SK-MEL-5 (cell line): ENCODE data around the gene GGA1. TPM values are rescaled to one million over a fixed set of nuclear protein-coding genes. Genes with fewer than 3 reads are reported as not detected.

Experiments
- DNase-seq: peaks from one replicate; pipeline ENCODE4 v3.0.0-alpha.2; 2016; ENCODE audit warnings: low read depth, low spot score
- in situ Hi-C: cut with HindIII; loops from 2 replicates; pipeline ENCODE4 v1.10.0; 2016; ENCODE audit warnings: low sequenced_read_pairs, high pct_unique_total_duplicates, low pct_unique_long_range_greater_than_20kb
- total RNA-seq: library from RNA; depleted of rRNA; stranded (reverse); fragments of >200 nt; shearing (Covaris generic); gene quantifications from 2 replicates; pipeline ENCODE4 v1.2.3, GENCODE V29; 2014

GGA1 gene
- total RNA-seq, 1 experiment from 2014 or later = 70.3 TPM

DNA sequence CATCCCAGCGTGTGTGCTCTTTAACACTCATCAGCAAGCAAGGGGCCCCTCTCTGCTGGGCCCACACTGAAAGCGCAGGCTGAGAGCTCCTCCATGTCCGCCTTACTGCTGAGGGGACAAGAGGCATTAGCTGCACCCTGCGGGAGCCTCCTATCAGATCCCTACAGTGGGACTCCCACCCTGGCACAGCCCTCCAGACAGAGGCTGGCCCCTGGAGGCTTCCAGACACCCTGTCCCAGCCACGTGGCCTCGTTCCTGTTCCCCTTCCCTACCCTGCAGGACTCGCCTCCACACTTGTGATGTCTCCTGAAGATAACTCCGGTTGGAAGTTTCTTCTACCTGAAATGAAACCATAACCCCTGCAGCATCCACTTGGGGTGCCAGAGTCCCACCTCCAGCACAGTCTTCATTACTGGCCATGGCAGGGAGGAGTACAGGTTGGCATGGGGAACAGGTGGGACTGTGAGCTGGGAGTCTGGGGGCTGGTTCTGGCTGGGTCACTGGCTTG, 25.8 kb downstream of the GGA1 start:
- no peak for DNase-seq
- in situ Hi-C loops = no loop called here

- in situ Hi-C loops = no loop called here
- DNase-seq = no peak
Measured at GRCh38 chr22:37635157-37635556, 26.5 kb downstream of the GGA1 start.

DNA sequence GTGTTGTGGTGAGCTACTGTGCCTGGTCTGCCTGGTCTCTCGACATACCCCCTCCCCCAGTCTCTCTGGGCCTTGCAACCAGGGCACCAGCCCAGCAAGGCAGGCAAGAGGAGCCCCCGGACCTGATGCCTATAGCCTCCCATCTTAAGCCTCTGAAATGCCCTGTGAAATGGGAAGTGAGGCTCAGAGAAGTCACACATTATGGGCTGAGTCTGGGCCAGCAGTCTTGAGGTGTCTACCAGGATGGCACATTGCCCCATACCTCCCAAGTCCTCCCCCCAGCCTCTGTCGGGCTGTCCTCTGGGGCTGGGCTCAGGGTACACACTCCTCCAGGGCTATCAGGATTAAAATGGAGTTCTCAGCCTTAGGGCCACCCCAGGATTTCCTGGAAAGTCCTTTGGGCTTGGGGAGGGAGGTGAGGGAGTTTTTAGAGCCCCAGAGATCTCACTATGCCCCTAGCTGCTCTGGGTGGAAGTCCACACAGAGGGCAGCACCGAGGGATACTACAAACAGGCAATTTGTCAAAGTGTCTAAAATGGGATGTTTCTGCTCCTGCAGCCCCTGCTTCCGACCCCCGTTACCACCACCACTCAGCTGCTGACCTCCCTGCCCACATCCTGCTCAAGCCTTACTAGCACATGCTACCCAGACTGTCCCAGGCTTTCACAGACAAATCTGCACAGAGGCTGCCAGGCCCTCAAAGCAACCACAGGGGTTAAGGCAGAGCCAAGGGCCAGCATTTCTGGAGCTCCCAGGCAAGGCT, 27.7 kb downstream of the GGA1 start:
- in situ Hi-C loops = no loop called here
- DNase-seq = no peak

GRCh38 chr22:37636949-37637273, 28.3 kb downstream of the GGA1 start:
- in situ Hi-C loops = no loop called here
- no peak for DNase-seq

- no peak for DNase-seq
- in situ Hi-C loops = no loop called here
Measured at GRCh38 chr22:37638391-37639069, 29.9 kb downstream of the GGA1 start.

GRCh38 chr22:37639070-37639760, 30.6 kb downstream of the GGA1 start, which contains the start of gene SH3BP1:
Gene SH3BP1, plus strand, starts transcription at chr22:37639669. Its CDS starts 119 bp downstream, at chr22:37639788.
- peak; percentile 60 for DNase-seq
- in situ Hi-C loops = no loop called here

GRCh38 chr22:37639771-37640590, 31.3 kb downstream of the GGA1 start:
- in situ Hi-C loops = no loop called here
- DNase-seq = no peak

DNA sequence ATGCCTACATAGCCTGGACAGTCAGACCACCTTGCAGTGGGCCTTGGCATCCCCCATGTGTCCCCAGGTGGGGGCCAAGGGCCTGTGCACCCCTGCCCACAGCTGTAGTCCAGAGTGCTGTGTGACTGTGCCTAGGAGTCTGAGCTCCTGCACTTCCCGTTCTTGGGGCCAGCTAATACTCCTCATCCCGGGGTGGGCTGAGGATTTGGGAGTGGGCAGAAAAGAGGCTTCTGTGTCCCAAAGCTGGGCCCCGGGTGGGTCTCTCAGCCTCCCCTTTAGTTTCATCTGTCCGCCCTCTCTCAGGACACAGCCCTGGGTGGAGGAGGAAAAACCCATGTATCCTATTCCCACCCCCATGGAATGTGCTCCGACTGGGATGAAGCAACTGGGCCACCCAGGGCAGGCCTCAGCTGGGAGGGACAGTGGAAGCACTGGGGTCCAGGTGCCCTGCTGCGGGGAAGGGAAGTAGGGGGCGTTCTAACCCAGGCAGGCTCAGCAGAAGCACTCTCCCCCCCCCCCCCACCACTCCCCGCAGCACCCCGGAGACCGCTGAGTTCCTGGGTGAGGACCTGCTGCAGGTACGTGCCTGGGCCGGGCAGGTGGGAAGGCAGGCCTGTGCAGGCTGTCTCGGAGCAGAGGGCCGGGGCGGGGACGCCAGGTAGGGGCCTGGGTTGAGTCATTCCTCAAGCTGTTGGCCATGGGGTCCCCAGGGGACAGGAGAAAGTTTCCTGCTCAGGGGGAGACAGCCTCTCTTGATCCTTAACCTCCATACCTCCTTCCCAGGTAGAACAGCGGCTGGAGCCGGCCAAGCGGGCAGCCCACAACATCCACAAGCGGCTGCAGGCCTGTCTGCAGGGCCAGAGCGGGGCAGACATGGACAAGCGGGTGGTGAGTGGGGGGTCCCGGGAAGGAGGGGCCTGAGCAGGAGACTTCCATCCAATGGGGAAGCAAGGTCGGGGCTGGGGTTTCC, 32.2 kb downstream of the GGA1 start:
- no peak for DNase-seq
- in situ Hi-C loops = no loop called here

GRCh38 chr22:37641561-37641949, 32.9 kb downstream of the GGA1 start:
- in situ Hi-C loops = no loop called here
- DNase-seq = no peak

GRCh38 chr22:37643225-37643847, 34.7 kb downstream of the GGA1 start:
- DNase-seq = peak; percentile 85
- in situ Hi-C loops = no loop called here

DNA sequence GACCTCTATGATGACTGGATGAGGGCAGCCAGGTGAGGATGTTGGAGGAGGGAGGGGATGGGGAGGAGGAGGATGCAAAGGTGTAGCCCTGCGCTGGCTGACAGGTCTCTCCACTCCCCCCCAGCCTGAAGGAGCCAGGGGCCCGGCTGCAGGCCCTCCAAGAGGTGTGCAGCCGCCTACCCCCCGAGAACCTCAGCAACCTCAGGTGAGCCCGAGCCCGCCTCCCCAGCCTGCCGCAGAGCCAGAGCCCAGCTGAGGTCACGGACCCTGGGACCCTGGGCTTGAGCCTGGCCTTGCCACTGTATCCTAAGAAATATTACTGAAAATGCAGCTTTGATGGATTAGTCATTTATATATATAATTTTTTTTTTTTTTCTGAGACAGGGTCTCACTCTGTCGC, 38.7 kb downstream of the GGA1 start:
- DNase-seq = no peak
- in situ Hi-C loops = no loop called here

- no peak for DNase-seq
- in situ Hi-C loops = no loop called here
Measured at GRCh38 chr22:37647928-37648327, 39.3 kb downstream of the GGA1 start.

GRCh38 chr22:37650463-37651136, 42.0 kb downstream of the GGA1 start:
- no peak for DNase-seq
- in situ Hi-C loops = no loop called here

GRCh38 chr22:37654563-37655251, 46.1 kb downstream of the GGA1 start:
- in situ Hi-C loops = no loop called here
- no peak for DNase-seq

DNA sequence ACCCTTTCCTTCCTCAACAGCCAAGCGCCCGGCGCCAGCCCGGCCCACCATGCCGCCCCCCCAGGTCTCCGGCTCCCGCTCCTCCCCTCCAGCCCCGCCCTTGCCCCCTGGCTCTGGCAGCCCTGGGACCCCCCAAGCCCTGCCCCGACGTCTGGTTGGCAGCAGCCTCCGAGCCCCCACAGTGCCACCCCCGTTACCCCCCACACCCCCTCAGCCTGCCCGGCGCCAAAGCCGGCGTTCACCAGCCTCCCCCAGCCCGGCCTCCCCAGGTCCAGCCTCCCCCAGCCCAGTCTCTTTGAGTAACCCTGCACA, 46.6 kb downstream of the GGA1 start:
- no peak for DNase-seq
- in situ Hi-C loops = no loop called here
